CD4-positive, alpha-beta T cell (primary cell): Measurements from ENCODE around the gene APBA2. TPM values are rescaled to one million over a fixed set of nuclear protein-coding genes. Genes with fewer than 3 reads are reported as not detected.
A peak's percentile ranks its signal among the peaks of the same experiment; 100 is the strongest.

Experiments
- ATAC-seq: fragments of 200-7000 bp; cut with Tn5 transposase; one replicate; pipeline ENCODE4 v1.10.0; 2022; ENCODE audit warnings: mild to moderate bottlenecking; ENCODE audit not compliant: poor library complexity
- CTCF ChIA-PET: fragments of 350-600 bp; sonication (Branson Sonifier 250); formaldehyde crosslinking; loops from one replicate; lab custom pipeline; 2021; ENCODE audit warnings: antibody characterized with exemption, inconsistent platforms; lab: Charles Lee
- POLR2A ChIA-PET: fragments of 350-600 bp; sonication (Branson Sonifier 250); formaldehyde crosslinking; loops from one replicate; lab custom pipeline; 2021; ENCODE audit warnings: antibody characterized with exemption, inconsistent platforms; lab: Charles Lee
- DNase-seq, 14 experiments: peaks; one replicate each; pipeline ENCODE4 v3.0.0-alpha.2; 2013 to 2020; ENCODE audit warnings: mixed read lengths in 2 of 14
- H3K27ac ChIP-seq, 2 donors: one replicate each; pipeline versions ENCODE4 v1.5.1 to v1.7.0; 2013; ENCODE audit warnings: low read length in 2 of 2, low read depth in 1 of 2, mild to moderate bottlenecking in 1 of 2
- H3K27me3 ChIP-seq, 2 experiments: 1 replicate in 1 of 2; 2 replicates in 1 of 2; pipeline versions ENCODE4 v1.6.1 to v1.7.0; 2013; ENCODE audit warnings: low read length in 2 of 2, control low read depth in 1 of 2, mild to moderate bottlenecking in 1 of 2, moderate library complexity in 1 of 2; ENCODE audit not compliant: insufficient read depth in 2 of 2, control insufficient read depth in 1 of 2
- H3K36me3 ChIP-seq: one replicate; pipeline ENCODE4 v1.6.1; 2013; ENCODE audit warnings: low read length, control low read depth; ENCODE audit not compliant: insufficient read depth
- H3K4me1 ChIP-seq: one replicate; pipeline ENCODE4 v1.6.1; 2013; ENCODE audit warnings: low read length, control low read depth; ENCODE audit not compliant: insufficient read depth
- H3K4me3 ChIP-seq: one replicate; pipeline ENCODE4 v1.5.1; 2013; ENCODE audit warnings: mild to moderate bottlenecking, low read length, moderate library complexity
- H3K9me3 ChIP-seq, 2 experiments: 1 replicate in 1 of 2; 2 replicates in 1 of 2; pipeline versions ENCODE4 v1.6.1 to v1.7.0; 2013; ENCODE audit warnings: low read length in 2 of 2, mild to moderate bottlenecking in 2 of 2, control low read depth in 1 of 2, moderate library complexity in 1 of 2; ENCODE audit not compliant: control insufficient read depth in 1 of 2, insufficient read depth in 1 of 2
- H3K27ac Mint-ChIP-seq: one replicate; pipeline ENCODE4 v1.8.0; 2020; ENCODE audit warnings: mixed read lengths
- H3K27me3 Mint-ChIP-seq: one replicate; pipeline ENCODE4 v1.8.0; 2021; ENCODE audit warnings: mixed read lengths
- H3K36me3 Mint-ChIP-seq: one replicate; pipeline ENCODE4 v1.8.0; 2021; ENCODE audit warnings: low read depth, mixed read lengths
- H3K4me1 Mint-ChIP-seq: one replicate; pipeline ENCODE4 v1.8.0; 2021; ENCODE audit warnings: low read depth, mixed read lengths
- H3K4me3 Mint-ChIP-seq: one replicate; pipeline ENCODE4 v1.8.0; 2020; ENCODE audit warnings: mild to moderate bottlenecking, mixed read lengths
- H3K9me3 Mint-ChIP-seq: one replicate; pipeline ENCODE4 v1.8.0; 2020; ENCODE audit warnings: mixed read lengths
- CTCF ChIP-seq: fragments of 200-600 bp; IDR thresholded peaks from one replicate; pipeline ENCODE4 v1.8.0; 2022; ENCODE audit warnings: antibody characterized with exemption, mild to moderate bottlenecking
- intact Hi-C, 2 experiments: fragments of 100-400 bp; cut with DNase I in 1 of 2; cut with micrococcal nuclease in 1 of 2; formaldehyde crosslinking; loops; one replicate each; pipeline versions ENCODE4 v1.15.1 to v1.9.0; 2023 to 2025; cut with DNase I, micrococcal nuclease
- total RNA-seq, 174 experiments: library from RNA in 2 of 174; stranded (reverse) in 2 of 174; gene quantifications; one replicate each; pipeline ENCODE4 v1.2.3 and lab custom pipeline; 2021 to 2026

Gene APBA2
- total RNA-seq, 2 experiments from 2014 or later, result 123 to 126 TPM

GRCh38 chr15:29050870-29051269 is 165.1 kb downstream of the APBA2 start:
- CTCF ChIA-PET, result no interaction called here
- peaks cover 18% of the 10 kb centered on the region for H3K36me3 ChIP-seq
- Mint-ChIP-seq H3K4me1 (peaks cover 48% of the 10 kb centered on the region), H3K4me3 (no peak overlapping the region), H3K27ac (no peak overlapping the region), H3K36me3 (peaks cover 50% of the 10 kb centered on the region), H3K9me3 (no peaks in the 10 kb centered on the region), H3K27me3 (no peaks in the 10 kb centered on the region)
- POLR2A ChIA-PET, result no interaction called here
- no peak overlapping the region for H3K4me3 ChIP-seq
- no peak overlapping the region for H3K27ac ChIP-seq
- intact Hi-C loops, result no loop called here
- TF ChIP-seq CTCF, result no peak
- no peaks in the 10 kb centered on the region for H3K4me1 ChIP-seq
- peak; percentile 41 for ATAC-seq
- H3K27me3 ChIP-seq, result no peaks in the 10 kb centered on the region
- peak in 1 of 14 experiments; percentile 15 for DNase-seq
- peaks cover 0 to 21% of the 10 kb centered on the region in 2 experiments for H3K9me3 ChIP-seq

GRCh38 chr15:29051422-29051821 is 165.6 kb downstream of the APBA2 start:
- H3K4me3 ChIP-seq, result no peak overlapping the region
- H3K36me3 ChIP-seq, result peaks cover 18% of the 10 kb centered on the region
- H3K27ac Mint-ChIP-seq, result no peak overlapping the region
- ChIA-PET POLR2A (interaction anchor here (0.6 kb wide), 1 partner anchor 468 kb away, joined by 4 read pairs; no protein-coding TSS in a partner anchor), CTCF (no interaction called here)
- peaks cover 53% of the 10 kb centered on the region for H3K4me1 Mint-ChIP-seq
- intact Hi-C loops, result no loop called here
- peaks cover 0 to 21% of the 10 kb centered on the region in 2 experiments for H3K9me3 ChIP-seq
- no peak overlapping the region for H3K4me3 Mint-ChIP-seq
- no peaks in the 10 kb centered on the region for H3K27me3 ChIP-seq
- DNase-seq (no peak), ATAC-seq (no peak)
- H3K27ac ChIP-seq, result no peak overlapping the region
- no peak for TF ChIP-seq CTCF
- no peaks in the 10 kb centered on the region for H3K9me3 Mint-ChIP-seq
- H3K36me3 Mint-ChIP-seq, result peaks cover 52% of the 10 kb centered on the region
- H3K4me1 ChIP-seq, result no peaks in the 10 kb centered on the region
- no peaks in the 10 kb centered on the region for H3K27me3 Mint-ChIP-seq

GRCh38 chr15:29053006-29053405 is 167.2 kb downstream of the APBA2 start:
- DNase-seq, result no peak
- no peak for TF ChIP-seq CTCF
- Histone ChIP-seq H3K27ac (no peak overlapping the region), H3K4me3 (no peak overlapping the region), H3K27me3 (no peaks in the 10 kb centered on the region), H3K9me3 (peaks cover 0 to 21% of the 10 kb centered on the region in 2 experiments), H3K36me3 (peaks cover 16% of the 10 kb centered on the region), H3K4me1 (peaks cover 2% of the 10 kb centered on the region)
- Mint-ChIP-seq H3K27ac (no peak overlapping the region), H3K27me3 (no peaks in the 10 kb centered on the region), H3K4me3 (no peak overlapping the region), H3K4me1 (peaks cover 64% of the 10 kb centered on the region), H3K9me3 (no peaks in the 10 kb centered on the region), H3K36me3 (peaks cover 67% of the 10 kb centered on the region)
- CTCF ChIA-PET, result no interaction called here
- intact Hi-C loops, result no loop called here
- POLR2A ChIA-PET, result no interaction called here
- no peak for ATAC-seq
